Stimulated activated CD8-positive, alpha-beta memory T cell treated with anti-CD3 and anti-CD28 coated beads, Interleukin-15, amount 100 ng/mL, for 48 hours (primary cell): ENCODE results near the gene PAFAH1B2.
A peak's percentile ranks its signal among the peaks of the same experiment; 100 is the strongest.
"Not testable (repeated sequence)": the region's sequence is repeated elsewhere in the genome, so short reads cannot be mapped to it uniquely, and the experiment has no call there.

Experiments used
- DNase-seq, 2 donors: peaks; one replicate each; pipeline ENCODE4 v3.0.0-alpha.2; 2020; ENCODE audit warnings: low read depth in 2 of 2

The PAFAH1B2 gene

GRCh38 chr11:117172724-117173421 lies 28.8 kb downstream of the PAFAH1B2 start:
- no peak for DNase-seq

- no peak for DNase-seq
Observed at GRCh38 chr11:117175104-117175503, 31.0 kb downstream of the PAFAH1B2 start.

- DNase-seq: no peak
Observed at GRCh38 chr11:117175781-117176180, 31.7 kb downstream of the PAFAH1B2 start.

GRCh38 chr11:117176186-117176585 lies 32.1 kb downstream of the PAFAH1B2 start:
- no peak for DNase-seq

- DNase-seq: no peak
Observed at GRCh38 chr11:117177534-117178209, 33.6 kb downstream of the PAFAH1B2 start.

GRCh38 chr11:117178210-117179034 lies 34.3 kb downstream of the PAFAH1B2 start, which contains the start of gene SIDT2:
Gene SIDT2, plus strand, starts transcription at chr11:117178743. Its CDS starts 521 bp downstream, at chr11:117179264.
- peak; percentile 85 to 88 for DNase-seq

- DNase-seq: peak in 1 of 2 donors; percentile 11
Observed at GRCh38 chr11:117179048-117179999, 35.2 kb downstream of the PAFAH1B2 start.

GRCh38 chr11:117180020-117180419 lies 35.9 kb downstream of the PAFAH1B2 start:
- no peak for DNase-seq

- peak; percentile 36 to 45 for DNase-seq
Observed at GRCh38 chr11:117180661-117181585, 36.8 kb downstream of the PAFAH1B2 start.

- DNase-seq: no peak
Observed at GRCh38 chr11:117181586-117182550, 37.8 kb downstream of the PAFAH1B2 start.

GRCh38 chr11:117182551-117182935 lies 38.5 kb downstream of the PAFAH1B2 start:
- no peak for DNase-seq

- not testable (repeated sequence) for DNase-seq
Observed at GRCh38 chr11:117183178-117183577, 39.1 kb downstream of the PAFAH1B2 start.

GRCh38 chr11:117183724-117184349 lies 39.8 kb downstream of the PAFAH1B2 start:
- no peak for DNase-seq

GRCh38 chr11:117185736-117186430 lies 41.8 kb downstream of the PAFAH1B2 start:
- DNase-seq: no peak

GRCh38 chr11:117186431-117186761 lies 42.3 kb downstream of the PAFAH1B2 start:
- DNase-seq: no peak

- DNase-seq: no peak
Observed at GRCh38 chr11:117187007-117187406, 42.9 kb downstream of the PAFAH1B2 start.

GRCh38 chr11:117187428-117187798 lies 43.3 kb downstream of the PAFAH1B2 start:
- DNase-seq: no peak
